ENCODE data around the gene TNRC6C.
A peak's percentile ranks its signal among the peaks of the same experiment; 100 is the strongest.

Gene TNRC6C

GRCh38 chr17:78006338-78006737, 47.8 kb downstream of the TNRC6C start:
- FAIRE-seq: no peak
- DNase-seq (ENCODE audit: insufficient read length, low spot score): no peak

GRCh38 chr17:78007647-78008046, 49.1 kb downstream of the TNRC6C start:
- no peak for DNase-seq (ENCODE audit: insufficient read length, low spot score)
- FAIRE-seq: no peak

GRCh38 chr17:78010759-78011158, 52.3 kb downstream of the TNRC6C start:
- no peak for DNase-seq (ENCODE audit: insufficient read length, low spot score)
- no peak for FAIRE-seq

DNA sequence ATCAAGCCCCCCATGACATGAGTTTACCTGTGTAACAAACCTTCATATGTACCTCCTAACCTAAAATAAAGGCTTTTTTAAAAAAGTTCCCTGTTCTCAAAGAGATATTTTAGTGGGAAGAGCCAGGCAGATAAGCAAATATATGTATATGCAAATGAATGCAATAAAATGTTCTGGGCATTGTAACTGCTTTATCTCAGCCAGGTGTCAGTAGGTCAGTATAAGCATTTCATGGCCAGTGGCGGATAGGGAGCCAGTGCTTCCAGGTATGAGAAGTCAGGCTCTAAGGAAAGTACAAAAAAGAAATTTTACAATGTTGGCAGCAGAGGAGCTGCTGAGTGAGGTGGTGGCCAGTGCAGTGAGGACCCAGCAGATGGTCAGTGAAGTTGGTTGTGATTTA, 53.9 kb downstream of the TNRC6C start:
- DNase-seq (ENCODE audit: insufficient read length, low spot score) (no peak), FAIRE-seq (no peak)

DNA sequence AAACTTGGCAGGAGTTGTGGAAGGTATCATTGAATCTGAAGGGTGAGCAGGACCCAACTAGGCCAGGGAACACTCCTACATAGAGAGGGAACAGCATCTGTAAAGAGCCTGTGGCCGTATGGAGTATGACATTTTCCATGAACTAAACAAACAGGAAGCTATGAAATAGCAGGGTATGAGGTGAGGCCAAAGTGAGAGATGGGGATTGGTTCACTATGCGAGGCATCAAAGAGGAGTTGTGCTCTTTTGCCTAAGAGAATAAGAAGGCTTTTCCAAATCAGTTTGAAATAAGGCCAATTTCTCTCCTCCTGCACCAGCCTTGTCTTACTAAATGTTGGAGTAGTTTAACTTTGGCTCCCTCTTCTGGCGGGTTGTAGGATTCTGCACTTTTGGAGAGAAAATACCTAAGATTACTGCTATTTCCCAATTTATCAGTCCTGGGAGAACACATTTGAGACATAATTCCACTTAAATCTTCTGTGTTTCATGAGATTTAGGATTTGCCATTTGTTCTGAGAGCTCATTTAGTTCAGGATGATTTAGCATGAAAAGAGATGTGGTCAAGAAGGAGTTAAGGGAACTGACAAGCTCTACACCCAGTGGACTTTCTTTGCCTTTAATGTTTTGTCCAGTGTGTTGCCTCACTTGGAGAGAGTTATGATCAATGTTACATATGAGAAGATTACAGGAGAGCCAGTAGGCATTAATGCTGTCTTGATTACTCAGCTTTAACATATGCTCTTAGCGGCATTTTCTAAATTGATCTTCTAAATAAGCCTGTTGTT, 55.4 kb downstream of the TNRC6C start:
- DNase-seq (ENCODE audit: insufficient read length, low spot score) (peak; percentile 57), FAIRE-seq (peak; percentile 52)

DNA sequence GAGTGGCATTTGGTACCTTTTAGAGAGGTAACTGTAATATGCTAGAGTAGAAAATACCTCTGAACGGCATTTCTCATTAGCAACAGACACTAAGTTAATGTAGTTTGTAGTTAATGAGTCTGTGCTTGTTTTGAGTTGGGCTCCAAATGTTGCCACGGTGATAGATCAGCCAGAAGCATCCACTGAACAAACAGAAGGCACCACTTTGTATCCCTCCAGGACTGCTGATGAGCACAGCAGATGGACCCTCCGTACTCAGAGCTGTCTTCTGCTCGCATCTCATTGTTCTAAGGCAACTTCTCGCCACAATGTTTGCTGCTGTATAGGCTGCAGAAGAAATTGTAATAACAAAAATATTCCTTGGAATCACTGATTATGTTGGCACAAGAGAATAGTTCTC, 56.1 kb downstream of the TNRC6C start:
- FAIRE-seq (no peak), DNase-seq (ENCODE audit: insufficient read length, low spot score) (no peak)

DNA sequence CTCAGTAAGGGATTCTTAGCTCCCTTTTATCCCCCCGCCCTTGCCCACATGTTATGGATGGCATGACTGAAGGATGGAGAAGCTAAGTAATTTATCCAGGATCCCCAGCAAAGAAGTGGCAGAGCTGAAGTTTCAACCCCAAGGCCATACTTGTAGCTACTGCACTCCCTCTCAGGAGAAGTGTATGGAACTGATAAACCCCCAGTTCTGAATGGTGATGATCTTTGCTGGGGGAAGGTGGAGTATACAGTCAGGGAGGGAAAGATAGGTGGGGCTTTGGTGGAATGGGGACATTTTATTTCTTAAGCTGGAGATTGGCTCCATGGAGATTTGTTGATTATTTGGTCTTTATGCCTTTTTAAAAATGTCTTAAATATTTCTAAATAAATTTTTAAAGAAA, 58.3 kb downstream of the TNRC6C start:
- DNase-seq (ENCODE audit: insufficient read length, low spot score): no peak

GRCh38 chr17:78019367-78019975, 61.0 kb downstream of the TNRC6C start:
- FAIRE-seq (no peak), DNase-seq (ENCODE audit: insufficient read length, low spot score) (peak; percentile 33)

More for the DNA sequence above, 58.3 kb downstream of the TNRC6C start:
- FAIRE-seq: no peak

DNA sequence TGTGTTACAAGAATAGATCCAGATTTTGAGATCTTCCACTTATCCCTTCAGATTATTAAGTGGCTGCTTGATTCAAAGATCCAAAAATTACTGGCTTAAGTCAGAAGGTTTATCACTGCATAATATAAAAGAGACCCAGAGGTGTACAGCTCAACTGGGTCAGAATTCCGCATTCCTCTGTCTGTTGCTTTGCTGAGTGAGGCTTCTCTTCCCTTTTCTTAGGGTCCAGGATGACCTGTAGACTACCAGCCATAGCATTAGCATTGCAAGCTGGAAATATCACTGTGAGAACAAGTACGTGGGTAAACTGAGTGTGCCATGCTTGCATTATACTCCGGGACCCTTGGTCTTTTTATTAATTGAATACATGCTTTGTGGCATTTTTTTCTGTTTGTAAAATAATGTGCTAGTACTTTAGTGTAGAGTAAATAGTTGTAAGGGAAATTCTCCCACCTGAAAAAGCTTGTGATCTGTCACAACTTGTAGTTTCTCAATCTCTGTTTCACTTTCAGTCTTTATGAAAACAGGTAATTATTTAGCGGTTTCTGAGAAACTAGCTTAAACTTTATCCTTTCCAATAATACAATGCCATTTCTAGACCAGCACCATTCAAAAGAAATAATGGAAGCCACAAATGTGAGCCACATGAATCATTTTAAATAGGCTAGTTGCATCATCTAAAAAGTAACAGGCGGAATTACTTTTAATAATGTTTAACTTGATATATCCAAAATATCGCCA, 61.6 kb downstream of the TNRC6C start:
- no peak for DNase-seq (ENCODE audit: insufficient read length, low spot score)
- no peak for FAIRE-seq

GRCh38 chr17:78020717-78021108, 62.2 kb downstream of the TNRC6C start:
- DNase-seq (ENCODE audit: insufficient read length, low spot score): no peak
- no peak for FAIRE-seq

- FAIRE-seq (no peak), DNase-seq (ENCODE audit: insufficient read length, low spot score) (no peak)
Measured at GRCh38 chr17:78022425-78022824, 63.9 kb downstream of the TNRC6C start.

DNA sequence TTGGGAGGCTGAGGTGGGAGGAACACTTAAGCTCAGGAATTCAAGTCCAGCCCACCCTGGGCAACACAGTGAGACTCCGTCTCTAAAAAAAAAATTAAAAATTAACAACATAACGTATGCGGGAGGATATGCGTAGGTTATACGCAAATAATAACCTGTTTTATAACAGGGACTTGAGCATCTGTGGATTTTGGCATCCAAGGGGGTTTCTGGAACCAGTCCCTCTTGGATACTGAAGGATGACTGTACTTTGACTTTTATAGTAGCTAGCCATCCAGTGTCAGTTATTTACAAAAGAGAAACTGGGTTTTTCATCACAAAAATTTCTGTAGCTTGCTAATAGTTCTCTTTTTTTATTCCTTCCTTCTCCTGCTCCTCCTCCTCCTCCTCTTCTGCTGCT, 64.5 kb downstream of the TNRC6C start:
- no peak for FAIRE-seq
- DNase-seq (ENCODE audit: insufficient read length, low spot score): no peak

DNA sequence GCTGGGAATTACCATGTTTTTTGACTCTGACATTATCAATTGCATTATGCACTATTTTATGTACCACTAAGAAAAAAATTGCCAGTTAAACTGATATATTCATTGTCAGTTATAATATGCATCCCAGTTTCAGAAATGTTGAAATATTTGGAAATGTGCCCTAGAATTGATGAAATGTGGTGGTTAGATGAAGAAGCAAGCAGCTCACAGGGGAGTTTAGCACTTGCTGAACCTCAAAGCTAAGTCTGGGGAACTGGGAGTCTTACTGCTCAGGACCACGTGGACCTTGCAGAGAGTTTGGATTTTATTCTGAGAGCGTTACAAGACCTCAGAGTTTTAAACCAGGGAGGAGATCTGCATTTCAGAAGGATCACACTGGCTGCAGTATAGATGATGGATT, 67.9 kb downstream of the TNRC6C start:
- FAIRE-seq (no peak), DNase-seq (ENCODE audit: insufficient read length, low spot score) (no peak)

- DNase-seq (ENCODE audit: insufficient read length, low spot score) (no peak), FAIRE-seq (no peak)
Measured at GRCh38 chr17:78027121-78027520, 68.6 kb downstream of the TNRC6C start.

- DNase-seq (ENCODE audit: insufficient read length, low spot score) (no peak), FAIRE-seq (no peak)
Measured at GRCh38 chr17:78029697-78030096, 71.2 kb downstream of the TNRC6C start.

- FAIRE-seq (no peak), DNase-seq (ENCODE audit: insufficient read length, low spot score) (no peak)
Measured at GRCh38 chr17:78031435-78031834, 72.9 kb downstream of the TNRC6C start.

- no peak for FAIRE-seq
- DNase-seq (ENCODE audit: insufficient read length, low spot score): no peak
Measured at GRCh38 chr17:78032166-78032565, 73.7 kb downstream of the TNRC6C start.

DNA sequence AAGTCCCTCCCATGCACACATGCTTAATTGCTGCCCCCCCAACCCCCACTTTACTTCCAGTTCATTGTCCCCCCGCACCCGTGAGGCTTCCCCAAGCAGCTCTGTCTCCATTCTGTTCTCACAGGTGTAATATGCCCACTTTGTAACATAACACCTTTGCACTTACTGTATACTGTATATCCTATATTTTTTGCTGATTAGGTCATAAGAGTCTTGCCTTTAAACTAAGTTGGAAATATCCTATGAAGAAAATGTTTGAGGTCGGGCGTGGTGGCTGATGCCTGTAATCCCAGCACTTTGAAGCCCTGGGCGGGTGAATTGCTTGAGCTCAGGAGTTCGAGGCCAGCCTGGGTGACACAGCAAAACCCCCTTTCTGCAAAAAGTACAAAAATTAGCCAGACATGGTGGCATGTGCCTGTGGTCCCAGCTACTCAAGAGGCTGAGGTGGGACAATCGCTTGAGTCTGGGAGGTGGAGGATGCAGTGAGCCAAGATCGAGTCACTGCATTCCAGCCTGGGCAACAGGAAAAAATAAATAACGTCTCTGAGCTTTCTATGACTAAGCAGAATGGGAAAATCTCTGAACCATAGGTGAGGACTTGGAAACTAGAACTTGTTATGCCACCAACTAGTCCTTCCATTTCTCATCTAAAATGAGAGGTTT, 76.1 kb downstream of the TNRC6C start:
- DNase-seq (ENCODE audit: insufficient read length, low spot score) (no peak), FAIRE-seq (peak; percentile 4)

- DNase-seq (ENCODE audit: insufficient read length, low spot score): no peak
- no peak for FAIRE-seq
Measured at GRCh38 chr17:78037280-78037679, 78.8 kb downstream of the TNRC6C start.

DNA sequence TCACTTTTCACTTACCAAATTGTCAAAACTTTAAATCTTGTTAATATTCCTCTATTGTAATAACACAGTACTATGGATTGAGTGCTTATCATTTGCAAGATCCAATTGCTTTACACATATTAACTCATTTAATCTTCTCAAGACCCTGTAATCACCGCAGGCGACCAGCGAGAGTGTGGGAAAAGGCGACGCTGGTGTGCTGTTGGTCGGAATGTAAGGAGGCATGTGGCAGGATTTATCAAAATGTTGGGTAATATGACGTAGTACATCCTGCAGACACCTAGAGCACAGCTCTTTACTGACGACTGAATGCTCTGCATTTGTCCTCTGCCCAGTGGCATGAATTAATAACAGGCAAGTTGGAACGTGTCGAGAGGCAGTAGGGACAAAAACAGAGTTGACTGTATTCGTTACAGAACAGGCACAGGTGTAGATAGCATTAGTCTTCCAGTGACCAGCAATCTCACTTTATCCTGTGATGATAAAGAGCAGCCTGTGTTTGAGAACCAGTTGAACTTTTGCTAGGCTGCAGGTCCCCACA, 80.3 kb downstream of the TNRC6C start:
- DNase-seq (ENCODE audit: insufficient read length, low spot score): no peak
- FAIRE-seq: no peak

DNA sequence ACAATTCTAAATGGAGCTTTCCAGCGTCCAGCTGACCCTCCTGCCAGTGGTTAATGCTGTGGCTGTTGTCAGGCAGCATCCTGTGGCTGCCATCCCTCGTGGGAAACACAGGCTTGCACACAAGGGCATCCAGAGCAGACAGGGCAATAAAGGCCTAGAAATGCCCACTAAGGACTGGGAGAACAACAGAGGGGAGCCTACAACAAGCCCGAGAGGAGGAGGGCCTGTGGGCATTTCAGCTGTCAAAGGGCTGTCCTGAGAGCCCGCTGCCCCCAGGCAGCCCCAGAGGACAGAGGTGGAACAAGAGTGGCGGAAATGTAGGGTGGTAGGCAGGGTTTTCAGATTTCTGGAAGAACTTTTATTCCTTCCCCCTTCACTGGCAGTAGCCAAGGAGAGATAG, 81.1 kb downstream of the TNRC6C start:
- FAIRE-seq (no peak), DNase-seq (ENCODE audit: insufficient read length, low spot score) (no peak)
